ENCODE data around the gene KIAA0319L.
A peak's percentile ranks its signal among the peaks of the same experiment; 100 is the strongest.

KIAA0319L gene

GRCh38 chr1:35539824-35540261 lies 17.4 kb downstream of the KIAA0319L start:
- peaks cover 14% of the 10 kb centered on the region for H3K79me1 ChIP-seq (replicated peaks; ENCODE audit: low read length, poor library complexity, severe bottlenecking)
- DNase-seq, result peak; percentile 30
- no peak overlapping the region for H4K91ac ChIP-seq (ENCODE audit: low read length)
- no peaks in the 10 kb centered on the region for H3K9me3 ChIP-seq (ENCODE audit: control insufficient read depth, low read length)
- WGBS, result no CpG with 5 or more reads among the region's 1 CpG
- H3K23ac ChIP-seq (ENCODE audit: low read length in 2 of 2), result no peak overlapping the region
- no peak overlapping the region for H2BK5ac ChIP-seq (ENCODE audit: low read depth, low read length, poor library complexity, severe bottlenecking)
- H3K4me3 ChIP-seq (ENCODE audit: insufficient read depth in 1 of 2, low read depth in 1 of 2, low read length in 2 of 2), result peak overlapping the region in 1 of 2 experiments; percentile 53
- peak overlapping the region; percentile 14 for H3K27ac ChIP-seq (ENCODE audit: low read length, poor library complexity, severe bottlenecking)
- no peak overlapping the region for H3K14ac ChIP-seq (ENCODE audit: low read length in 2 of 2)
- H3K4me2 ChIP-seq (ENCODE audit: low read length, poor library complexity, severe bottlenecking), result no peak overlapping the region
- no peak overlapping the region for H2AK5ac ChIP-seq (ENCODE audit: low read length, severe bottlenecking)
- no peak overlapping the region for H3K18ac ChIP-seq (ENCODE audit: low read depth in 1 of 2, low read length in 2 of 2)
- peaks cover 7 to 12% of the 10 kb centered on the region in 2 experiments for H3K36me3 ChIP-seq (ENCODE audit: control insufficient read depth in 1 of 2, insufficient read depth in 2 of 2, low read depth in 1 of 2, low read length in 2 of 2)
- no peak overlapping the region for H4K8ac ChIP-seq (ENCODE audit: low read length)
- H2AFZ ChIP-seq (ENCODE audit: low read depth, low read length), result no peak overlapping the region
- H3K27me3 ChIP-seq (ENCODE audit: control insufficient read depth in 1 of 2, insufficient read depth in 1 of 2, low read length in 2 of 2), result no peaks in the 10 kb centered on the region
- H2BK12ac ChIP-seq (ENCODE audit: low read length in 2 of 2), result no peak overlapping the region
- peak overlapping the region; percentile 71 for H3K9ac ChIP-seq (ENCODE audit: low read length)
- H3K4ac ChIP-seq (ENCODE audit: low read depth in 1 of 2, low read length in 2 of 2), result no peak overlapping the region
- H3K4me1 ChIP-seq (ENCODE audit: control insufficient read depth, insufficient read depth, low read depth, low read length), result peaks cover 11% of the 10 kb centered on the region
- H2BK120ac ChIP-seq (ENCODE audit: low read depth, low read length), result no peak overlapping the region
- no peak overlapping the region for H2BK15ac ChIP-seq (ENCODE audit: low read depth, poor library complexity, severe bottlenecking)

GRCh38 chr1:35539073-35539823 lies 18.0 kb downstream of the KIAA0319L start:
- Histone ChIP-seq H3K18ac (ENCODE audit: low read depth in 1 of 2, low read length in 2 of 2) (peak overlapping the region in 1 of 2 experiments; percentile 48), H2AFZ (ENCODE audit: low read depth, low read length) (no peak overlapping the region), H3K9ac (ENCODE audit: low read length) (peak overlapping the region; percentile 71), H3K9me3 (ENCODE audit: control insufficient read depth, low read length) (no peaks in the 10 kb centered on the region), H4K91ac (ENCODE audit: low read length) (no peak overlapping the region), H3K4ac (ENCODE audit: low read depth in 1 of 2, low read length in 2 of 2) (no peak overlapping the region), H3K36me3 (ENCODE audit: control insufficient read depth in 1 of 2, insufficient read depth in 2 of 2, low read depth in 1 of 2, low read length in 2 of 2) (peaks cover 6 to 9% of the 10 kb centered on the region in 2 experiments), H2BK5ac (ENCODE audit: low read depth, low read length, poor library complexity, severe bottlenecking) (no peak overlapping the region), H3K4me1 (ENCODE audit: control insufficient read depth, insufficient read depth, low read depth, low read length) (peaks cover 10% of the 10 kb centered on the region), H2BK12ac (ENCODE audit: low read length in 2 of 2) (no peak overlapping the region), H4K8ac (ENCODE audit: low read length) (no peak overlapping the region), H3K23ac (ENCODE audit: low read length in 2 of 2) (no peak overlapping the region), H3K4me2 (ENCODE audit: low read length, poor library complexity, severe bottlenecking) (no peak overlapping the region), H2BK15ac (ENCODE audit: low read depth, poor library complexity, severe bottlenecking) (no peak overlapping the region), H2AK5ac (ENCODE audit: low read length, severe bottlenecking) (peak overlapping the region; percentile 50), H3K4me3 (ENCODE audit: insufficient read depth in 1 of 2, low read depth in 1 of 2, low read length in 2 of 2) (peak overlapping the region in 1 of 2 experiments; percentile 53), H3K79me1 (replicated peaks; ENCODE audit: low read length, poor library complexity, severe bottlenecking) (peaks cover 16% of the 10 kb centered on the region), H2BK120ac (ENCODE audit: low read depth, low read length) (no peak overlapping the region), H3K27me3 (ENCODE audit: control insufficient read depth in 1 of 2, insufficient read depth in 1 of 2, low read length in 2 of 2) (no peaks in the 10 kb centered on the region), H3K14ac (ENCODE audit: low read length in 2 of 2) (peak overlapping the region in 1 of 2 experiments; percentile 10), H3K27ac (ENCODE audit: low read length, poor library complexity, severe bottlenecking) (peak overlapping the region; percentile 52)
- WGBS, result 67% methylated on average over 6 of the region's 6 CpGs
- DNase-seq, result no peak

GRCh38 chr1:35537806-35538205 lies 19.4 kb downstream of the KIAA0319L start:
- Histone ChIP-seq H2BK15ac (ENCODE audit: low read depth, poor library complexity, severe bottlenecking) (no peak overlapping the region), H2BK12ac (ENCODE audit: low read length in 2 of 2) (no peak overlapping the region), H3K79me1 (replicated peaks; ENCODE audit: low read length, poor library complexity, severe bottlenecking) (peaks cover 21% of the 10 kb centered on the region), H2AK5ac (ENCODE audit: low read length, severe bottlenecking) (no peak overlapping the region), H3K23ac (ENCODE audit: low read length in 2 of 2) (no peak overlapping the region), H3K27me3 (ENCODE audit: control insufficient read depth in 1 of 2, insufficient read depth in 1 of 2, low read length in 2 of 2) (no peaks in the 10 kb centered on the region), H3K4me2 (ENCODE audit: low read length, poor library complexity, severe bottlenecking) (no peak overlapping the region), H2BK5ac (ENCODE audit: low read depth, low read length, poor library complexity, severe bottlenecking) (no peak overlapping the region), H3K27ac (ENCODE audit: low read length, poor library complexity, severe bottlenecking) (no peak overlapping the region), H3K4ac (ENCODE audit: low read depth in 1 of 2, low read length in 2 of 2) (no peak overlapping the region), H3K14ac (ENCODE audit: low read length in 2 of 2) (no peak overlapping the region), H2BK120ac (ENCODE audit: low read depth, low read length) (no peak overlapping the region), H3K4me1 (ENCODE audit: control insufficient read depth, insufficient read depth, low read depth, low read length) (peaks cover 10% of the 10 kb centered on the region), H3K9me3 (ENCODE audit: control insufficient read depth, low read length) (no peaks in the 10 kb centered on the region), H3K18ac (ENCODE audit: low read depth in 1 of 2, low read length in 2 of 2) (no peak overlapping the region), H3K36me3 (ENCODE audit: control insufficient read depth in 1 of 2, insufficient read depth in 2 of 2, low read depth in 1 of 2, low read length in 2 of 2) (peaks cover 6 to 9% of the 10 kb centered on the region in 2 experiments), H4K8ac (ENCODE audit: low read length) (no peak overlapping the region), H4K91ac (ENCODE audit: low read length) (no peak overlapping the region), H2AFZ (ENCODE audit: low read depth, low read length) (no peak overlapping the region), H3K9ac (ENCODE audit: low read length) (peak overlapping the region; percentile 21), H3K4me3 (ENCODE audit: insufficient read depth in 1 of 2, low read depth in 1 of 2, low read length in 2 of 2) (no peak overlapping the region)
- DNase-seq, result no peak
- WGBS, result 100% methylated on average over 1 of the region's 1 CpG

- Histone ChIP-seq H3K79me1 (replicated peaks; ENCODE audit: low read length, poor library complexity, severe bottlenecking) (peaks cover 23% of the 10 kb centered on the region), H2AK5ac (ENCODE audit: low read length, severe bottlenecking) (no peak overlapping the region), H4K91ac (ENCODE audit: low read length) (no peak overlapping the region), H3K4me2 (ENCODE audit: low read length, poor library complexity, severe bottlenecking) (no peak overlapping the region), H3K9me3 (ENCODE audit: control insufficient read depth, low read length) (no peaks in the 10 kb centered on the region), H2BK12ac (ENCODE audit: low read length in 2 of 2) (no peak overlapping the region), H3K9ac (ENCODE audit: low read length) (no peak overlapping the region), H4K8ac (ENCODE audit: low read length) (no peak overlapping the region), H2BK5ac (ENCODE audit: low read depth, low read length, poor library complexity, severe bottlenecking) (no peak overlapping the region), H2AFZ (ENCODE audit: low read depth, low read length) (no peak overlapping the region), H3K27me3 (ENCODE audit: control insufficient read depth in 1 of 2, insufficient read depth in 1 of 2, low read length in 2 of 2) (no peaks in the 10 kb centered on the region), H3K27ac (ENCODE audit: low read length, poor library complexity, severe bottlenecking) (no peak overlapping the region), H3K4me3 (ENCODE audit: insufficient read depth in 1 of 2, low read depth in 1 of 2, low read length in 2 of 2) (no peak overlapping the region), H3K4me1 (ENCODE audit: control insufficient read depth, insufficient read depth, low read depth, low read length) (peaks cover 10% of the 10 kb centered on the region), H3K23ac (ENCODE audit: low read length in 2 of 2) (no peak overlapping the region), H3K4ac (ENCODE audit: low read depth in 1 of 2, low read length in 2 of 2) (no peak overlapping the region), H3K14ac (ENCODE audit: low read length in 2 of 2) (no peak overlapping the region), H3K36me3 (ENCODE audit: control insufficient read depth in 1 of 2, insufficient read depth in 2 of 2, low read depth in 1 of 2, low read length in 2 of 2) (peaks cover 1 to 10% of the 10 kb centered on the region in 2 experiments), H2BK120ac (ENCODE audit: low read depth, low read length) (no peak overlapping the region), H2BK15ac (ENCODE audit: low read depth, poor library complexity, severe bottlenecking) (no peak overlapping the region), H3K18ac (ENCODE audit: low read depth in 1 of 2, low read length in 2 of 2) (no peak overlapping the region)
- DNase-seq, result no peak
- WGBS, result 94% methylated on average over 2 of the region's 2 CpGs
Measured at GRCh38 chr1:35536556-35537162, 20.5 kb downstream of the KIAA0319L start.

All from mesenchymal stem cell (in vitro differentiated cells and primary cell).